Activated CD4-positive, alpha-beta T cell treated with anti-CD3 and anti-CD28 coated beads for 36 hours (primary cell): Measurements from ENCODE around the gene MBD3L4. TPM values are rescaled to one million over a fixed set of nuclear protein-coding genes. Genes with fewer than 3 reads are reported as not detected.

Source experiments
- ATAC-seq: fragments of 200-7000 bp; cut with Tn5 transposase; one replicate; pipeline ENCODE4 v1.10.0; 2021; ENCODE audit warnings: mild to moderate bottlenecking, moderate library complexity
- CTCF ChIA-PET: fragments of 350-600 bp; sonication (Branson Sonifier 250); formaldehyde crosslinking; loops from one replicate; lab custom pipeline; 2021; ENCODE audit warnings: antibody characterized with exemption; lab: Charles Lee
- POLR2A ChIA-PET: fragments of 350-600 bp; sonication (Branson Sonifier 250); formaldehyde crosslinking; loops from one replicate; lab custom pipeline; 2021; ENCODE audit warnings: antibody characterized with exemption, inconsistent platforms; lab: Charles Lee
- DNase-seq: peaks from one replicate; pipeline ENCODE4 v3.0.0-alpha.2; 2020
- H3K27ac Mint-ChIP-seq: one replicate; pipeline ENCODE4 v1.8.0; 2021; ENCODE audit warnings: mixed read lengths
- H3K27me3 Mint-ChIP-seq: one replicate; pipeline ENCODE4 v1.8.0; 2021; ENCODE audit warnings: mixed read lengths
- H3K36me3 Mint-ChIP-seq: one replicate; pipeline ENCODE4 v1.8.0; 2021; ENCODE audit warnings: low read depth, mixed read lengths
- H3K4me1 Mint-ChIP-seq: one replicate; pipeline ENCODE4 v1.8.0; 2021; ENCODE audit warnings: mixed read lengths
- H3K4me3 Mint-ChIP-seq: one replicate; pipeline ENCODE4 v1.8.0; 2021; ENCODE audit warnings: mild to moderate bottlenecking, moderate library complexity, mixed read lengths
- H3K9me3 Mint-ChIP-seq: one replicate; pipeline ENCODE4 v1.8.0; 2021; ENCODE audit warnings: low read depth, mixed read lengths
- intact Hi-C, 2 experiments: fragments of 100-400 bp; cut with DNase I in 1 of 2; cut with micrococcal nuclease in 1 of 2; formaldehyde crosslinking; loops; one replicate each; pipeline versions ENCODE4 v1.14.2 to v1.15.1; 2022 to 2024; cut with DNase I, micrococcal nuclease
- total RNA-seq, 2 experiments: library from RNA; stranded (reverse); gene quantifications; one replicate each; pipeline ENCODE4 v1.2.3, GENCODE V29; 2021

MBD3L4 gene
- total RNA-seq, 2 experiments from 2014 or later, result not detected

GRCh38 chr19:7000816-7001215, 39.2 kb downstream of the MBD3L4 start:
- POLR2A ChIA-PET, result no interaction called here
- intact Hi-C loops, result no loop called here

GRCh38 chr19:7000333-7000732, 39.6 kb downstream of the MBD3L4 start:
- Mint-ChIP-seq H3K27me3 (no peaks in the 10 kb centered on the region), H3K4me1 (peaks cover 21% of the 10 kb centered on the region), H3K4me3 (no peak overlapping the region), H3K9me3 (peaks cover 4% of the 10 kb centered on the region), H3K36me3 (peaks cover 4% of the 10 kb centered on the region), H3K27ac (no peak overlapping the region)
- DNase-seq, result no peak
- ATAC-seq, result no peak
- intact Hi-C loops, result no loop called here
- POLR2A ChIA-PET, result no interaction called here
- CTCF ChIA-PET, result interaction anchor here (0.8 to 1.2 kb wide), 2 partner anchors 15 to 36 kb away, joined by 3 read pairs; no protein-coding TSS in a partner anchor

More at GRCh38 chr19:7000816-7001215, 39.2 kb downstream of the MBD3L4 start:
- H3K4me1 Mint-ChIP-seq, result peaks cover 21% of the 10 kb centered on the region
- H3K9me3 Mint-ChIP-seq, result peaks cover 3% of the 10 kb centered on the region
- no peak for DNase-seq
- H3K36me3 Mint-ChIP-seq, result peaks cover 2% of the 10 kb centered on the region
- H3K4me3 Mint-ChIP-seq, result no peak overlapping the region
- H3K27ac Mint-ChIP-seq, result no peak overlapping the region
- ATAC-seq, result no peak
- CTCF ChIA-PET, result interaction anchor here (0.8 to 1.2 kb wide), 2 partner anchors 14 to 37 kb away, joined by 3 read pairs; no protein-coding TSS in a partner anchor
- H3K27me3 Mint-ChIP-seq, result no peaks in the 10 kb centered on the region

GRCh38 chr19:6999933-7000332, 40.0 kb downstream of the MBD3L4 start:
- no peak overlapping the region for H3K4me3 Mint-ChIP-seq
- intact Hi-C loops, result no loop called here
- POLR2A ChIA-PET, result interaction anchor here (0.6 kb wide), 2 partner anchors 69 to 670 kb away, joined by 3 read pairs; no protein-coding TSS in a partner anchor
- H3K27ac Mint-ChIP-seq, result no peak overlapping the region
- peaks cover 8% of the 10 kb centered on the region for H3K36me3 Mint-ChIP-seq
- DNase-seq (no peak), ATAC-seq (no peak)
- CTCF ChIA-PET, result interaction anchor here (1.2 kb wide), 1 partner anchor 36 kb away, joined by 3 read pairs; no protein-coding TSS in a partner anchor
- peaks cover 8% of the 10 kb centered on the region for H3K9me3 Mint-ChIP-seq
- H3K27me3 Mint-ChIP-seq, result no peaks in the 10 kb centered on the region
- H3K4me1 Mint-ChIP-seq, result peaks cover 24% of the 10 kb centered on the region

- Mint-ChIP-seq H3K27ac (peak overlapping the region; percentile 84), H3K9me3 (peaks cover 10% of the 10 kb centered on the region), H3K27me3 (no peaks in the 10 kb centered on the region), H3K4me1 (peaks cover 21% of the 10 kb centered on the region), H3K4me3 (peak overlapping the region; percentile 69), H3K36me3 (peaks cover 10% of the 10 kb centered on the region)
- intact Hi-C loops, result no loop called here
- ATAC-seq (no peak), DNase-seq (no peak)
- ChIA-PET POLR2A (interaction anchor here (0.6 to 0.7 kb wide), 2 partner anchors 11 to 631 kb away, joined by 3 to 5 read pairs; no protein-coding TSS in a partner anchor), CTCF (interaction anchor here (0.6 kb wide), 1 partner anchor 491 kb away, joined by 3 read pairs; no protein-coding TSS in a partner anchor)
Observed at GRCh38 chr19:6997679-6998445, 42.1 kb downstream of the MBD3L4 start.

GRCh38 chr19:6996810-6997209, 43.2 kb downstream of the MBD3L4 start:
- Mint-ChIP-seq H3K36me3 (peaks cover 10% of the 10 kb centered on the region), H3K27ac (peak overlapping the region; percentile 84), H3K4me1 (peaks cover 21% of the 10 kb centered on the region), H3K4me3 (peak overlapping the region; percentile 69), H3K9me3 (peaks cover 10% of the 10 kb centered on the region), H3K27me3 (no peaks in the 10 kb centered on the region)
- ATAC-seq, result no peak
- intact Hi-C loops, result no loop called here
- no peak for DNase-seq
- ChIA-PET CTCF (no interaction called here), POLR2A (no interaction called here)

GRCh38 chr19:6995054-6995453, 44.9 kb downstream of the MBD3L4 start:
- ATAC-seq, result no peak
- Mint-ChIP-seq H3K4me1 (peaks cover 21% of the 10 kb centered on the region), H3K4me3 (no peak overlapping the region), H3K27me3 (no peaks in the 10 kb centered on the region), H3K36me3 (peaks cover 10% of the 10 kb centered on the region), H3K9me3 (peaks cover 7% of the 10 kb centered on the region), H3K27ac (no peak overlapping the region)
- DNase-seq, result no peak
- intact Hi-C loops, result no loop called here
- POLR2A ChIA-PET, result no interaction called here
- CTCF ChIA-PET, result no interaction called here

- no peak for ATAC-seq
- H3K4me1 Mint-ChIP-seq, result peaks cover under 1% of the 10 kb centered on the region
- H3K9me3 Mint-ChIP-seq, result peaks cover 22% of the 10 kb centered on the region
- H3K36me3 Mint-ChIP-seq, result peaks cover 31% of the 10 kb centered on the region
- intact Hi-C loops, result no loop called here
- H3K4me3 Mint-ChIP-seq, result no peak overlapping the region
- POLR2A ChIA-PET, result interaction anchor here (0.6 kb wide), 1 partner anchor 304 kb away, joined by 3 read pairs; no protein-coding TSS in a partner anchor
- no peak for DNase-seq
- no peak overlapping the region for H3K27ac Mint-ChIP-seq
- H3K27me3 Mint-ChIP-seq, result no peaks in the 10 kb centered on the region
- CTCF ChIA-PET, result no interaction called here
Observed at GRCh38 chr19:6988257-6988656, 51.7 kb downstream of the MBD3L4 start.

GRCh38 chr19:6987850-6988249, 52.1 kb downstream of the MBD3L4 start:
- no peak overlapping the region for H3K27ac Mint-ChIP-seq
- DNase-seq (no peak), ATAC-seq (no peak)
- intact Hi-C loops, result no loop called here
- ChIA-PET CTCF (no interaction called here), POLR2A (interaction anchor here (0.6 kb wide), 1 partner anchor 304 kb away, joined by 3 read pairs; no protein-coding TSS in a partner anchor)
- H3K36me3 Mint-ChIP-seq, result peaks cover 33% of the 10 kb centered on the region
- peaks cover 25% of the 10 kb centered on the region for H3K9me3 Mint-ChIP-seq
- H3K4me1 Mint-ChIP-seq, result peaks cover 2% of the 10 kb centered on the region
- no peak overlapping the region for H3K4me3 Mint-ChIP-seq
- H3K27me3 Mint-ChIP-seq, result no peaks in the 10 kb centered on the region

Other genes starting within 250 kb of the MBD3L4 start
- 1 to 10 TPM; 6.0 to 6.5 TPM for gene ADGRE1, start 152.6 kb downstream of the MBD3L4 start, total RNA-seq
- gene MBD3L2B, start 18.7 kb downstream of the MBD3L4 start, total RNA-seq, result not detected
- gene MBD3L5, start 9.6 kb downstream of the MBD3L4 start, total RNA-seq, result not detected
- not detected for gene MBD3L2, start 9.1 kb upstream of the MBD3L4 start, total RNA-seq
- gene MBD3L3, start 18.5 kb upstream of the MBD3L4 start, total RNA-seq, result not detected
- gene ZNF557, start 29.5 kb upstream of the MBD3L4 start, total RNA-seq, result 1 to 10 TPM; 8.9 to 9.6 TPM